Measurements from ENCODE around the gene PRKCH. TPM values are rescaled to one million over a fixed set of nuclear protein-coding genes. Genes with fewer than 3 reads are reported as not detected.

The PRKCH gene
- total and polyA plus RNA-seq, 2 donors (not counting 3 experiments of a cell fraction or from before 2014, with no cell fraction given), result 97.7 to 103 TPM

- no peak overlapping the region for H3K9ac ChIP-seq (replicated peaks; ENCODE audit: extremely low read depth, insufficient read depth, low read length)
- no peak overlapping the region for H3K4me3 ChIP-seq (replicated peaks in 1 of 3; ENCODE audit: insufficient read depth in 1 of 3, low read depth in 1 of 3, low read length in 3 of 3)
- DNase-seq (ENCODE audit: low read depth, low spot score) (no peak), FAIRE-seq (no peak)
- BruUV-seq (replicated peaks), result no TSS peak
- CTCF ChIA-PET, result interaction anchor here (0.6 to 6.0 kb wide), 4 partner anchors 10 to 172 kb away, joined by 3 to 24 read pairs (median 10); partner anchors contain the start of gene PRKCH
- H3K79me2 ChIP-seq (ENCODE audit: control insufficient read depth, insufficient read depth, low read length), result no peaks in the 10 kb centered on the region
- H3K36me3 ChIP-seq (ENCODE audit: control insufficient read depth in 2 of 2, extremely low read depth in 1 of 2, insufficient read depth in 2 of 2, low read length in 2 of 2), result peaks cover 16 to 23% of the 10 kb centered on the region in 2 experiments
- no peak overlapping the region for H3K4me2 ChIP-seq (ENCODE audit: insufficient read depth, low read length)
- TF ChIP-seq MAX (IDR thresholded peaks at IDR 0.05; ENCODE audit: insufficient read depth, insufficient read length), result no peak
- TF ChIP-seq GATA2 (IDR thresholded peaks at IDR 0.05; ENCODE audit: insufficient read depth, insufficient read length, low read depth, low read length), result no peak
- TF ChIP-seq POLR2AphosphoS5 (IDR thresholded peaks at IDR 0.05; ENCODE audit: insufficient read depth, low read depth, low read length), result no peak
- no peak for TF ChIP-seq CTCF (IDR thresholded peaks at IDR 0.05; ENCODE audit: extremely low read depth in 1 of 2, insufficient read depth in 1 of 2, low read depth in 1 of 2, low read length in 2 of 2)
- TF ChIP-seq JUN (IDR thresholded peaks at IDR 0.05; ENCODE audit: borderline replicate concordance, insufficient read depth, insufficient read length, low read depth), result no peak
- no peak for TF ChIP-seq FOS (IDR thresholded peaks at IDR 0.05; ENCODE audit: borderline replicate concordance, insufficient read depth, low read length)
- no peak for TF ChIP-seq MYC (IDR thresholded peaks at IDR 0.05; ENCODE audit: low read depth, low read length)
- TF ChIP-seq EZH2 (IDR thresholded peaks at IDR 0.05; ENCODE audit: borderline replicate concordance, low read depth, low read length, severe bottlenecking), result no peak
- TF ChIP-seq POLR2A (IDR thresholded peaks at IDR 0.05; ENCODE audit: low read depth, low read length), result no peak
- peaks cover 3% of the 10 kb centered on the region for H4K20me1 ChIP-seq (replicated peaks; ENCODE audit: control insufficient read depth, extremely low read depth, insufficient read depth, low read length)
- H2AFZ ChIP-seq (ENCODE audit: low read depth, low read length), result no peak overlapping the region
- H3K27me3 ChIP-seq (ENCODE audit: control insufficient read depth in 2 of 2, insufficient read depth in 2 of 2, low read length in 2 of 2), result no peaks in the 10 kb centered on the region
- dilution Hi-C loops (cut with MboI; ENCODE audit: extremely low pct_ligation_motif_present, low sequenced_read_pairs), result loop anchor here (25.0 kb wide), 2 partner anchors 165 to 285 kb away; partner anchors contain the start of gene TMEM30B
- peaks cover 16% of the 10 kb centered on the region for H3K4me1 ChIP-seq (ENCODE audit: control insufficient read depth, extremely low read depth, insufficient read depth, low read length)
- POLR2A ChIA-PET, result no interaction called here
- H3K27ac ChIP-seq (ENCODE audit: insufficient read depth, low read depth, low read length), result no peak overlapping the region
- H3K9me1 ChIP-seq (replicated peaks; ENCODE audit: control insufficient read depth, extremely low read depth, insufficient read depth, low read length), result no peaks in the 10 kb centered on the region
- intact Hi-C loops (cut with micrococcal nuclease), result no loop called here
- no peaks in the 10 kb centered on the region for H3K9me3 ChIP-seq (replicated peaks; ENCODE audit: control insufficient read depth, insufficient read depth, low read length)
Observed at GRCh38 chr14:61451891-61452400, 130.6 kb downstream of the PRKCH start.
